H1 (cell line): ENCODE measurements around the gene PHLPP2. TPM values are rescaled to one million over a fixed set of nuclear protein-coding genes. Genes with fewer than 3 reads are reported as not detected.

Experiments
- CTCF ChIP-seq, 3 experiments: IDR thresholded peaks; 1 replicate in 2 of 3; 2 replicates in 1 of 3; pipeline versions ENCODE4 v1.5.1 to v1.6.1; 2011; ENCODE audit warnings: low read length in 3 of 3, mild to moderate bottlenecking in 3 of 3, inconsistent platforms in 2 of 3, low read depth in 1 of 3, moderate library complexity in 1 of 3; ENCODE audit not compliant: insufficient read depth in 1 of 3; ENCODE audit errors: control extremely low read depth in 1 of 3
- SUZ12 ChIP-seq: fragments of 200-600 bp; sonication (generic); IDR thresholded peaks from 2 replicates; pipeline ENCODE4 v1.6.1; 2012; ENCODE audit warnings: mild to moderate bottlenecking, inconsistent platforms, low read length, moderate library complexity, mixed read lengths
- USF2 ChIP-seq: IDR thresholded peaks from 2 replicates; pipeline ENCODE4 v1.6.1; 2011; ENCODE audit warnings: low read length, improper control_type of control experiment
- polyA plus RNA-seq, 7 experiments: library from polyadenylated mRNA; depleted of rRNA in 3 of 7; stranded (reverse) in 5 of 7; unstranded in 2 of 7; fragments of >200 nt in 5 of 7; fragments of 200-250 nt in 2 of 7; gene quantifications; 1 replicate in 5 of 7; 2 replicates in 1 of 7; 4 replicates in 1 of 7; pipeline versions ENCODE4 v1.2.1 to v1.2.3, GENCODE V29; 2011 to 2013; ENCODE audit warnings: missing spikeins in 2 of 7, mixed read lengths in 2 of 7
- total RNA-seq: library from RNA; stranded (reverse); fragmentation: NEBNext Ultra II Directional; extraction: Animal tissue kit (Norgen Biotek cat#: 25700); gene quantifications from 2 replicates; pipeline ENCODE4 v1.2.1, GENCODE V29; 2021

The PHLPP2 gene
- total and polyA plus RNA-seq, 2 of the 8 experiments (the other 6 are each of a cell fraction or from before 2014, with no cell fraction given): 7.3 to 12.9 TPM

GRCh38 chr16:71648921-71649320, 75.6 kb downstream of the PHLPP2 start (continued):
- TF ChIP-seq CTCF (IDR thresholded peaks at IDR 0.05; ENCODE audit: control extremely low read depth in 1 of 3, insufficient read depth in 1 of 3, low read depth in 1 of 3, low read length in 3 of 3): peak; percentile 40 to 76 (median 65)
- TF ChIP-seq SUZ12: no peak
- no peak for TF ChIP-seq USF2
- TF ChIP-seq, all 59 proteins: peak for 2
